Thymus (tissue), 11 donors: ENCODE results near the gene SLK. TPM values are rescaled to one million over a fixed set of nuclear protein-coding genes. Genes with fewer than 3 reads are reported as not detected.
A peak's percentile ranks its signal among the peaks of the same experiment; 100 is the strongest.

Experiments used
- DNase-seq, 9 donors: peaks; one replicate each; pipeline ENCODE4 v3.0.0-alpha.2; 2013; ENCODE audit warnings: low spot score in 9 of 9, low read depth in 6 of 9, missing footprints in 1 of 9
- H3K27ac ChIP-seq, 2 donors: one replicate each; pipeline ENCODE4 v1.5.1; 2013; ENCODE audit warnings: control low read depth in 1 of 2, low read depth in 1 of 2, low read length in 1 of 2, mild to moderate bottlenecking in 1 of 2, moderate library complexity in 1 of 2
- H3K27me3 ChIP-seq, 2 donors: one replicate each; pipeline ENCODE4 v1.5.1; 2013; ENCODE audit warnings: low read length in 1 of 2; ENCODE audit not compliant: control insufficient read depth in 2 of 2, insufficient read depth in 1 of 2
- H3K36me3 ChIP-seq, 2 donors: one replicate each; pipeline ENCODE4 v1.5.1; 2013; ENCODE audit warnings: low read length in 1 of 2, mild to moderate bottlenecking in 1 of 2, moderate library complexity in 1 of 2; ENCODE audit not compliant: control insufficient read depth in 2 of 2, insufficient read depth in 2 of 2
- H3K4me1 ChIP-seq, 2 donors: one replicate each; pipeline ENCODE4 v1.5.1; 2013; ENCODE audit warnings: low read length in 2 of 2; ENCODE audit not compliant: control insufficient read depth in 2 of 2, insufficient read depth in 2 of 2
- H3K4me3 ChIP-seq, 2 donors: one replicate each; pipeline ENCODE4 v1.5.1; 2013; ENCODE audit warnings: low read length in 2 of 2, control low read depth in 1 of 2, mild to moderate bottlenecking in 1 of 2
- H3K9me3 ChIP-seq, 2 donors: one replicate each; pipeline ENCODE4 v1.5.1; 2013; ENCODE audit warnings: low read length in 1 of 2, mild to moderate bottlenecking in 1 of 2; ENCODE audit not compliant: control insufficient read depth in 2 of 2, insufficient read depth in 1 of 2
- WGBS: extraction: QIAGEN DNeasy Blood & Tissue Kit; methylation state at CpG from one replicate; pipeline ENCODE4 v1.1.7; 2013; 5-methylcytosine and 5-hydroxymethylcytosine counted together
- polyA plus RNA-seq: library from polyadenylated mRNA; stranded (reverse); fragments of 200-250 nt; gene quantifications from one replicate; pipeline ENCODE4 v1.2.3, GENCODE V29; 2013
- total RNA-seq: library from RNA; stranded (reverse); fragments of 120-200 nt; gene quantifications from one replicate; pipeline ENCODE4 v1.2.4, GENCODE V29; 2013
- donor health status: healthy.

SLK gene
- total and polyA plus RNA-seq, 2 donors, result 16.9 to 33.5 TPM

GRCh38 chr10:103923502-103923901 is 43.4 kb upstream of the SLK start:
- no peak overlapping the region for H3K27ac ChIP-seq
- 81% methylated on average over 3 of the region's 3 CpGs for WGBS

GRCh38 chr10:103925591-103925990 is 41.3 kb upstream of the SLK start:
- Histone ChIP-seq H3K9me3 (no peaks in the 10 kb centered on the region), H3K27ac (no peak overlapping the region), H3K4me1 (peaks cover 3 to 9% of the 10 kb centered on the region in 2 donors), H3K27me3 (no peaks in the 10 kb centered on the region), H3K4me3 (no peak overlapping the region), H3K36me3 (no peaks in the 10 kb centered on the region)
- WGBS, result 97% methylated on average over 1 of the region's 1 CpG
- no peak for DNase-seq

More at GRCh38 chr10:103923502-103923901, 43.4 kb upstream of the SLK start:
- no peak for DNase-seq
- H3K4me3 ChIP-seq, result no peak overlapping the region
- H3K4me1 ChIP-seq, result peaks cover 9 to 22% of the 10 kb centered on the region in 2 donors
- no peaks in the 10 kb centered on the region for H3K27me3 ChIP-seq
- no peaks in the 10 kb centered on the region for H3K36me3 ChIP-seq
- no peaks in the 10 kb centered on the region for H3K9me3 ChIP-seq

GRCh38 chr10:103926722-103927319 is 40.1 kb upstream of the SLK start:
- DNase-seq, result no peak
- Histone ChIP-seq H3K27ac (no peak overlapping the region), H3K4me1 (peaks cover 0 to 3% of the 10 kb centered on the region in 2 donors), H3K27me3 (no peaks in the 10 kb centered on the region), H3K9me3 (no peaks in the 10 kb centered on the region), H3K36me3 (no peaks in the 10 kb centered on the region), H3K4me3 (no peak overlapping the region)
- WGBS, result 92% methylated on average over 2 of the region's 2 CpGs

- no peaks in the 10 kb centered on the region for H3K4me1 ChIP-seq
- WGBS, result 98% methylated on average over 6 of the region's 6 CpGs
- H3K27me3 ChIP-seq, result no peaks in the 10 kb centered on the region
- H3K27ac ChIP-seq, result no peak overlapping the region
- no peak overlapping the region for H3K4me3 ChIP-seq
- no peaks in the 10 kb centered on the region for H3K36me3 ChIP-seq
- no peaks in the 10 kb centered on the region for H3K9me3 ChIP-seq
- DNase-seq, result no peak
These were observed 38.2 kb upstream of the SLK start for GRCh38 chr10:103928784-103929183.

DNA sequence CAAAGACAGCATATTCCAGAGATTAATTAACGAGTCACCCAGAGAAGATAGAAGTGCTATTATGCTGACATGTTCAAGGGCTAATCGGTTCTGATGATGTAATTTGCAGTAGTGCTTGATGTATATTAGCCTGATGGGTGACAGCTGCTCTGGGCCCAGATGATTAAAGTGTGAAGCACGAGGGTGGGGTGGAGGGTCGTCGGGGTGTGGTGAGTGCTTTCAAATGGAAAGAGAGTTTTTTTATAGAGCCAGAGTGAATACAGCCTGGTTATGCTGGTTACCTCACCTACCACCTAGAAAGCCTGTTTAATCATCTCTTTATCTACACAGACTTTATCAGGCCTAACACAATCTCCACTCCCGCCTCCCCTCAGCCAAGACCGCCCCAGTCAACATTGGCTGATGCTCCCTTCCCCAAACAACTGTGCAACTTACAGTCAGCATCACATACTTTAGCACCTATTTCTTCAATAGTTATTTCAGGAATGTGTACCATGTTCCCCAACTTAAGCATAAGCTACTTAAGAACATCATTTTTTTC is 37.5 kb upstream of the SLK start:
- Histone ChIP-seq H3K9me3 (no peaks in the 10 kb centered on the region), H3K36me3 (no peaks in the 10 kb centered on the region), H3K27ac (no peak overlapping the region), H3K4me1 (no peaks in the 10 kb centered on the region), H3K4me3 (no peak overlapping the region), H3K27me3 (no peaks in the 10 kb centered on the region)
- WGBS, result 93% methylated on average over 7 of the region's 7 CpGs
- no peak for DNase-seq

DNA sequence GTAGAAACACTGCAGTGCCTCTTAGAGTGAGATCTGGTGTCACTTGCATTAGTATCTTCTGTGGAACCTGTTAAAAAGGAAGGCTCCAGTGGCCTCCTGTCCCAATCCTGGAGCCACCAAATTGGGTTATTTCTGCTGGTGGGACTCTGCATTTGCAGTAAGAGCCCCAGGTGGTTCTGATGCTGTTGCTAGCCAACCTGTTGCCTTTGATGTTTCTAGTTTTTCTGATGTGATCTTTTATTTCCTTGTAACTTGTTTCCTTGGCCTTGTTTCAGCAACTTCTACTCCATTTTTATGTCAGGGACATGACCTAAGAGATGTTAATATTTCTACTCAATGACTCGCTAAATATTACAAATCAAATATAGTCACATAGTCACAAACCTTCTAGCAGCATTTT is 36.5 kb upstream of the SLK start:
- DNase-seq, result peak in 1 of 9 donors; percentile 37
- Histone ChIP-seq H3K36me3 (no peaks in the 10 kb centered on the region), H3K27ac (no peak overlapping the region), H3K4me1 (no peaks in the 10 kb centered on the region), H3K4me3 (no peak overlapping the region), H3K27me3 (no peaks in the 10 kb centered on the region), H3K9me3 (no peaks in the 10 kb centered on the region)
- WGBS, result 94% methylated on average over 1 of the region's 1 CpG

DNA sequence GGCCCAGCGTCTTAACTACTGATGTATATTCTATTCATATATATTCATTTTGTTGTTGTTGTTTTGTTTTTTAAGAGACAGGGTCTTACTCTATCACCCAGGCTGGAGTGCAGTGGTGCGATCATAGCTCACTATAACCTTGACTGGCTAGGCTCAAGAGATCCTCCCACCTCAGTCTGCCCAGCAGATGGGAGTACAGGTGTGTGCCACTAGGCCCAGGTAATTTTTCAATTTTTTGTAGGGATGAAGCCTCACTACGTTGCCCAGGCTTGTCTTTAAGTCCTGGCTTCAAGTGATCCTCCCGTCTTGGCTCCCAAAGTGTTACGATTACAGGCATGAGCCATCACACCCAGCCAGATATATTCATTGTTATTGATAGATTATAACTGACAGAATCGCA is 36.1 kb upstream of the SLK start:
- no peak for DNase-seq
- Histone ChIP-seq H3K4me3 (no peak overlapping the region), H3K27ac (no peak overlapping the region), H3K9me3 (no peaks in the 10 kb centered on the region), H3K27me3 (no peaks in the 10 kb centered on the region), H3K4me1 (peaks cover 0 to 2% of the 10 kb centered on the region in 2 donors), H3K36me3 (no peaks in the 10 kb centered on the region)
- WGBS, result 98% methylated on average over 6 of the region's 6 CpGs

DNA sequence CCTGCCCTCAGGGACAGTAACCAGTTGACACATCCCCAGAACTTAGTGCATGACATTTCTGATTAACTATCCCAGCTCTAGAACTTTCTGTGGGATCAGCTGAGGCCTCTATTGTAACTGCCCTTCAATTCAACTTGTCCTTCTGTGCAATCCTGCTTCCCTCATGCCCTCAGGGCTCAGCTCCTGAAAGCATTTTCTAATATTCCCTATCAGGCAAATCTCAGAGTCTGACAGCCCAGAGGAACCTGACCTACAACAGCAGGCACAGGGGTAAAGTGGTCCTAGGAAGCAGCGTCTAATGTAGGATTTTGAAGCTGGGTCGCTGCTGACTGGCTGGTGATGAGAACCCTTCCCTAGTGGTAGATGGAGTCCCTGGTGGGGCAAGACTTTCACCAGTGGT is 35.3 kb upstream of the SLK start:
- H3K27me3 ChIP-seq, result no peaks in the 10 kb centered on the region
- peaks cover 0 to 4% of the 10 kb centered on the region in 2 donors for H3K4me1 ChIP-seq
- H3K27ac ChIP-seq, result no peak overlapping the region
- H3K9me3 ChIP-seq, result no peaks in the 10 kb centered on the region
- H3K36me3 ChIP-seq, result no peaks in the 10 kb centered on the region
- no peak overlapping the region for H3K4me3 ChIP-seq
- no peak for DNase-seq
- WGBS, result 100% methylated on average over 2 of the region's 2 CpGs

DNA sequence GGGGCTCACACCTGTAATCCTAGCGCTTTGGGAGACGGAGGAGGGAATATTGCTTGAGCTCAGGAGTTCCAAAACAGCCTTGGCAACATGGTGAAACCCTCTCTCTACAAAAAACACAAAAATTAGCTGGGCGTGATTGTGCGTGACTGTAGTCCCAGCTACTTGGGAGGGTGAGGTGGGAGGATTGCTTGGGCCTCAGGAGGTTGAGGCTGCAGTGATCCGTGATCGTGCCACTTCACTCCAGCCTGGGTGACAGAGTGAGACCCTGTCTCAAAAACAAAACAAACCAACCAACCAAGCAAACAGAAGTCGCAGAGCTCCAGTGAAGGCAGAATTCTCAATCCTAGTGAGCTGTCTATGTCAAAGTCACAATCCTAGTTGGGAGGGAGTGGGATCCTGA is 34.7 kb upstream of the SLK start:
- DNase-seq, result no peak
- Histone ChIP-seq H3K4me3 (no peak overlapping the region), H3K27ac (no peak overlapping the region), H3K36me3 (no peaks in the 10 kb centered on the region), H3K9me3 (no peaks in the 10 kb centered on the region), H3K4me1 (peaks cover 0 to 4% of the 10 kb centered on the region in 2 donors), H3K27me3 (no peaks in the 10 kb centered on the region)
- WGBS, result 97% methylated on average over 7 of the region's 7 CpGs
